HUES64 (cell line): ENCODE measurements around the gene BID.
"Not testable (repeated sequence)": the region's sequence is repeated elsewhere in the genome, so short reads cannot be mapped to it uniquely, and the experiment has no call there.

Experiments
- H3K27ac ChIP-seq: 2 replicates; pipeline ENCODE4 v1.7.0; 2013; ENCODE audit warnings: low read depth, low read length, inconsistent platforms
- H3K27me3 ChIP-seq: 2 replicates; pipeline ENCODE4 v1.6.1; 2013; ENCODE audit warnings: mild to moderate bottlenecking, low read length; ENCODE audit not compliant: insufficient read depth
- H3K36me3 ChIP-seq: 2 replicates; pipeline ENCODE4 v1.6.1; 2013; ENCODE audit warnings: mild to moderate bottlenecking, low read length; ENCODE audit not compliant: insufficient read depth
- H3K4me1 ChIP-seq: 2 replicates; pipeline ENCODE4 v1.6.1; 2013; ENCODE audit warnings: mild to moderate bottlenecking, low read length, moderate library complexity; ENCODE audit not compliant: insufficient read depth
- H3K4me3 ChIP-seq: 2 replicates; pipeline ENCODE4 v1.5.1; 2013; ENCODE audit warnings: mild to moderate bottlenecking, low read length, moderate library complexity
- H3K9ac ChIP-seq: 2 replicates; pipeline ENCODE4 v1.6.1; 2013; ENCODE audit warnings: mild to moderate bottlenecking, low read depth, low read length
- H3K9me3 ChIP-seq: 2 replicates; pipeline ENCODE4 v1.6.1; 2013; ENCODE audit warnings: low read depth, low read length; ENCODE audit not compliant: insufficient read depth
- WGBS: fragments of 150-250, 120-280 bp; methylation state at CpG from one replicate; pipeline ENCODE4 v1.1.7; 2013; ENCODE audit warnings: missing lambda C conversion rate; 5-methylcytosine and 5-hydroxymethylcytosine counted together

Gene BID

DNA sequence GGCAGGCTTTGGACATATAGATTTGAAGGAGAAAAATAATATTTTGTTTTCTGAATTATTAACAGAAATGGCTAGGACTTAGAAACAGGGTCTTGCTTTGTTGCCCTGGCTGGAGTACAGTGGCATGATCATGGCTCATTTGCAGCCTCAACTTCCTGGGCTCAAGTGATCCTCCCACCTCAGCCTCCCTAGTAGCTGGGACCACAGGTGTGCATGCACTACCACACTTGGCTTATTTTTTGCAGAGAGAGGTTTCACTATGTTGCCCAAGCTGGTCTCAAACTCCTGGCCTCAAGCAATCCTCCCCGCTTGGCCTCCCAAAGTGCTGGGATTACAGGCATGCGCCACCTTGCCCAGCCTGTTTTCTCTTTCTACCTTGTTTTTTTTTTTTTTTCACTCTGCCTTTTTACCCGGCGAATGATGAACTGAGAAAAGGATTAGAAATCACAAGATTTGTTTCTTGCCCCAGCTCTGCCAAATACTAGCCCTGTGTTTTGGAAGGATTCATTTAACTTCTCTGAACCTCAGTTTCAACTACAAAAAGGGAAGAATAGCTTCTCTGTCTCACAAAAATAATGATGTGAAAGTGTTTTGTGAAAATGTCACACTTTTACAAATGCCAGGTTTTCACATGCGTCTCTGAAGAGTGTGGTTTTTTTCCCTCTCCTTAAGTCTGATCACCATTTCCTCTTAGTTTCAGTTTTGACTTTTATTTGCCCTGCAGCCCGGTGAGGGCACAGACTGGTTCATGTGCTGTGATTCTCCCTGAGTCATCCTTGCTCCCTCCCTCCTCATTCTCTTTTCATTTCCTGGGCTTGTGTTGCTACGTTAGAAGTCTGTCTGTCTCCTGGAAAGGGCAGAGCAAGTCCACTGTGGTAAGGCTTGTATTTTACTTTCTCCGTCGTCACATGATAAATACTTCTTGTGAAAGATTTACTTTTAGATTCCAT is 68.0 kb downstream of the BID start:
- peak overlapping the region; percentile 20; the same call in 1 of the 2 replicates for H3K27ac ChIP-seq
- H3K9me3 ChIP-seq: no peaks in the 10 kb centered on the region
- 79% methylated on average over 7 of the region's 9 CpGs for WGBS
- H3K27me3 ChIP-seq: no peaks in the 10 kb centered on the region
- H3K9ac ChIP-seq: peak overlapping the region; percentile 12; the same call in 1 of the 2 replicates
- H3K4me1 ChIP-seq: peaks cover 11% of the 10 kb centered on the region; the same call in 1 of the 2 replicates
- H3K36me3 ChIP-seq: peaks cover 36% of the 10 kb centered on the region
- no peak overlapping the region for H3K4me3 ChIP-seq

DNA sequence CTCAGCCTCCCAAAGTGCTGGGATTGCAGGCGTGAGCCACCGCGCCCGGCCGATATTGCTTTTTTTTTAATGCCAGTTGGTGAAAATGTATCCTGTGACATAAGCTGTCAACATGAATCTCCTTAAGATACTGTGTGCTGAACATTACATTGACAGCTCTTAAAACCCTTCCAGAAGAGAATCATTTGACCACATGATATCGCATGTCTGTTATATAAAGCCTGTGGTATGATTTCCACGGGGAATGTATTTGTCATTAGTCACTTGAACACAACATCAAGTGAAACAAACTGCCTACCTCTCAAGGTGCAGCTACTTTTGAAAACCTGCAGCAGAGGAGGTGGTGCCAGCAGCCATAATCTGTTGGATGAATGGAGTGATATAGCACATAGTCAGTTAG is 68.7 kb downstream of the BID start:
- Histone ChIP-seq H3K4me1 (peaks cover 18% of the 10 kb centered on the region), H3K4me3 (no peak overlapping the region), H3K27me3 (no peaks in the 10 kb centered on the region), H3K27ac (no peak overlapping the region), H3K9me3 (no peaks in the 10 kb centered on the region), H3K36me3 (peaks cover 36% of the 10 kb centered on the region), H3K9ac (no peak overlapping the region)
- 100% methylated on average over 7 of the region's 7 CpGs for WGBS

DNA sequence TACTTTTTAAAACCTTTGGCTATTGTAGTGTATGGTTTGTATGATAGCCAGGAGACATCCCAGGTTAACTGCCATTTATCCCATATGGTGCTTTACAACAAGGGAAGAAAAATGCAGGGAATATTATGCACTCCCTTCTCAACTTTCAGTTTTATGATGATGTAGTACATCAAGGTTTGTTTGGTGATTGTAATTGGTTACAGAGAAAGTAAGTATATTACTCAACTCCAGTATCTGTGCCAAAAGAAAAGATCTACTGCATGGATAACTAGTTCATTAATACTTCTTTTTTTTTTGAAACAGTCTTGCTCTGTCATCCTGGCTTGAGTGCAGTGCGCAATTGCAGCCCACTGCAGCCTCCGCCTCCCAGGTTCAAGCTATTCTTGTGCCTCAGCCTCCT is 70.5 kb downstream of the BID start:
- WGBS: 97% methylated on average over 2 of the region's 2 CpGs
- Histone ChIP-seq H3K9ac (no peak overlapping the region), H3K27me3 (no peaks in the 10 kb centered on the region), H3K4me3 (no peak overlapping the region), H3K36me3 (peaks cover 36% of the 10 kb centered on the region), H3K9me3 (no peaks in the 10 kb centered on the region), H3K27ac (no peak overlapping the region), H3K4me1 (peaks cover 28% of the 10 kb centered on the region)

DNA sequence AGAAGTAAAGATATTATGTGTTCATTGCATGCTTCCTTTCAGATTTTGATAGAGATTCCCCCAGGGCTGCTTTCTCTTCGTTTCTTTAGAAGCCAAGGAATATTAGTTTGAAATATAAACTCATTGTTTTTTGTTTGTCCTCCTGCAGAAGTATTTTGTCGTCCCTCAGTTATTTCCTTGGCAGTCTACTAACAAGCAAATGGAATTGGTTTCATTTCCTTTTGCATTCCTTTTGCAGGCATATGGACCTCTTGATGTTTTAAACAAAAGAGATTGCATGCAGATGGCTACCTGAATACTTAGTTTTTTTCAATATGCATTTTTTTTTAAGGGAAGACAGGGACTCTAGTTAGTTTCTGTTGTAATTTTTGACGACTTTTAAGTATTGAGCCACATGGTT is 73.5 kb downstream of the BID start:
- Histone ChIP-seq H3K36me3 (peaks cover 30% of the 10 kb centered on the region), H3K27me3 (no peaks in the 10 kb centered on the region), H3K4me1 (peaks cover 18% of the 10 kb centered on the region), H3K9me3 (no peaks in the 10 kb centered on the region), H3K27ac (peak overlapping the region; percentile 68), H3K9ac (no peak overlapping the region), H3K4me3 (peak overlapping the region; percentile 26; the same call in 1 of the 2 replicates)
- 38% methylated on average over 2 of the region's 3 CpGs for WGBS

DNA sequence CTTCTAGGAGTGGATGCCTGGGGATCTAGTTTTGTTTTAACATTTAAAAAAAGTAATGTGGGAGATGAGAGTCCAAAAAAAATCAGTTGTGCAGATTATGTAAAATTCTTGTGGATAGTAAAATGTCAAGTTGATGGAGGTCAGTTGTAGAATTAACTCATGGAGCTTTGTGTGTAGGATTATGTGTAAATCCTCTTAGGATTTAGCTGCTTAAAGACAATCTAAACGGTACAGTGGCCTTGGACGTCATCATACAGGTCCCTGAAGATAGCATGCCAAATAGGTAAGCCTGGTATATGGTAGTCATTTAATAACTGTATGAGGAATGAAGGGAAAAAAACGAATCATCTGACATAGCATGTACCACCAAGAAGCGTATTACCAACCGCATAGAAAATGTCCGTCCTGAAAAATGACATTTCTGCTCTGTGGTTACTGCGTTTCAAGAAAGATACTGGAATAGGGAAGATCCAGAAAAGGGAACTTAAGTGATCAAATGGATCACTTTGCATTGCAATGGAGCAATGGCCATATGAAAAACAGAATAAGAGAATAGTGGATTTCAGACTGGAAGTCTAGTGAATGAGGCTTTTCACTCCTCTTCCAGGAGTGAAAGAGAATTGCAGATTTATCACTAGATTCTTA is 74.5 kb downstream of the BID start:
- H3K4me3 ChIP-seq: no peak overlapping the region
- no peaks in the 10 kb centered on the region for H3K27me3 ChIP-seq
- H3K4me1 ChIP-seq: peaks cover 18% of the 10 kb centered on the region
- H3K9me3 ChIP-seq: no peaks in the 10 kb centered on the region
- WGBS: 95% methylated on average over 7 of the region's 7 CpGs
- peaks cover 31% of the 10 kb centered on the region for H3K36me3 ChIP-seq
- no peak overlapping the region for H3K9ac ChIP-seq
- no peak overlapping the region for H3K27ac ChIP-seq

DNA sequence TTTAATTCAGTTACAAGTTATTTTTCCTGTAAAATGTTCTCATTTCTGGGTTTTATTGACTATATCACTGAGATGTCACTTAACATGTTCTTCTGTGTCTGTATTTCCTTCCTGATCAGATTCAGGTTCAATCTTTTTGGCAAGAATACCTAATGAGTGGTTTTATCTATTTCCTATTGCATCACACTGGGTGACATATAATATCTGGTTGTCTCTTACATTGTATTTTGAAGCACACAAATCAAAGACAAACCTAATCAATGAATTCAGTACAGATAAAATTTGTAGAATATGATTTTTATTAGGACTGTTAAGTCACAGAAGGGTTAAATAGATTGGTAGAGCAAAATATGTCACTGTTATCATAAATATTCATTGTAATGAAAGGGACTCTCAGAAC is 75.3 kb downstream of the BID start:
- no peak overlapping the region for H3K27ac ChIP-seq
- no peaks in the 10 kb centered on the region for H3K27me3 ChIP-seq

DNA sequence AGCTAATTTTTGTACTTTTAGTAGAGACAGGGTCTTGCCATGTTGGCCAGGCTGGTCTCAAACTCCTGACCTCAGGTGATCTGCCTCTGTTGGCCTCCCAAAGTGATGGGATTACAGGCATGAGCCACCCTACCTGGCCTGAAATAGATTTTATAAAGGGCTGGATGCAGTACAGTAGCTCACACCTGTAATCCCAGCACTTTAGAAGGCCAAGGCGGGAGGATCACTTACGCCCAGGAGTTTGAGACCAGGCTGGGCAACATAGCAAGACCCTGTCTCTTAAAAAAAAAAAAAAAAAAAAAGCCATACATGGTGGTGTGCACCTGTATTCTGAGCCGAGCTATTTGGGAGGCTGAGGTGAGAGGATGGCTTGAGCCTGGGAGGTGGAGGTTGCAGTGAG is 76.0 kb downstream of the BID start:
- WGBS: 99% methylated on average over 3 of the region's 3 CpGs
- H3K27me3 ChIP-seq, H3K9ac ChIP-seq, H3K9me3 ChIP-seq, H3K4me3 ChIP-seq, H3K27ac ChIP-seq: not testable (repeated sequence)
- peaks cover 18% of the 10 kb centered on the region for H3K4me1 ChIP-seq
- peaks cover 24% of the 10 kb centered on the region for H3K36me3 ChIP-seq

More for the DNA sequence above, 75.3 kb downstream of the BID start:
- peaks cover 18% of the 10 kb centered on the region for H3K4me1 ChIP-seq
- no peaks in the 10 kb centered on the region for H3K9me3 ChIP-seq
- peaks cover 30% of the 10 kb centered on the region for H3K36me3 ChIP-seq
- no peak overlapping the region for H3K4me3 ChIP-seq
- no peak overlapping the region for H3K9ac ChIP-seq

DNA sequence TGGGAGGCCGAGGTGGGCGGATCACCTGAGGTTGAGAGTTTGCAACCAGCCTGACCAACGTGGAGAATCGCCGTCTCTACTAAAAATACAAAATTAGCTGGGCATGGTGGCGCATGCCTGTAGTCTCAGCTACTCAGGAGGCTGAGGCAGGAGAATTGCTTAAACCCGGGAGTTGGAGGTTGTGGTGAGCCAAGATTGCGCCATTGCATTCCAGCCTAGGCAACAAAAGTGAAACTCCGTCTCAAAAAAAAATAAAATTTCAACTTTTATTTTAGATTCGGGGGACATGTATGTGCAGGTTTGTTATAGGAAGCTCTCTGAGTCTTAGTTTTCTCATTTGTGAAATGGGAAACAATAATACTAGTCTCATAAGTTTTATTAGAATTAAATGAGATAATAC is 77.1 kb downstream of the BID start:
- H3K27me3 ChIP-seq, H3K9me3 ChIP-seq, H3K9ac ChIP-seq, H3K4me3 ChIP-seq, H3K27ac ChIP-seq: not testable (repeated sequence)
- H3K4me1 ChIP-seq: peaks cover 18% of the 10 kb centered on the region
- peaks cover 17% of the 10 kb centered on the region for H3K36me3 ChIP-seq
- WGBS: 94% methylated on average over 9 of the region's 10 CpGs

DNA sequence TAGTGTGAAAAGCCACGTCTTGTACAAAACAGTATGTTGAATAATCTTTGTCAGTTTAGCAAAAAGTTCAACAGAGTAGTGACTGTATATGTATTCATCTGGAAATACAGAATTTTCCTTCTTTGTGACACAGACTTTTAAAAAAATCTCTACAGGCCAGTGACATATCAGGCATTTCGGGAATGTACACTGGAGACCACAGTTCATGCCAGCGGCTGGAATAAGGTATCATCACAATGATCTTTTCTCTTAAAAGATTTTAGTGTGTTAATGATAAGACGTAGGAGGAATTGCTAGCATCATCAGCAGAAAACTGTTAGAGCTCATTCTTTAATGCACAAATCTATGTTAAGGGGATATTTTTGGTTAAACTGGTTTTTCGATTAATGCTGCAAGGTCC is 78.3 kb downstream of the BID start:
- Histone ChIP-seq H3K36me3 (peaks cover 13% of the 10 kb centered on the region), H3K9ac (no peak overlapping the region)
- 94% methylated on average over 5 of the region's 5 CpGs for WGBS

DNA sequence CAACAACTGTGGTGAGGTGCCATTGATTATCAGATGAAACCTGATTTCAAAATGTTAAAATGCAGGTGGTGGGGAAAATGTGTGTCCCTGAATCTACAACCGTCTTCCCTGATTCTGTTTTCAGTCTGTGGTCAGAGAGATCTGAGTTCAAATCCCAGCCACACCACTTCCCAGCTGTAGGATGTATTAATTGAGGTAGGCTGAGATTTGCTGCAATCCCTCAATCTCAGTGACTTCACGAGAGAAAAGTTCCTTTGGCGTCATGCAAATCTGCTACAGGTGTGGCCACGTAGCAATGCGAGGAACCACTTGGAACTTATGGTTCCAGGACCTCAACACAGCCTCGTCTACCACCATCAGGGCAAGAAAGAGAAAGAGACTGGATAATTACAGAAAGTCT is 79.5 kb downstream of the BID start:
- 98% methylated on average over 6 of the region's 6 CpGs for WGBS
- no peaks in the 10 kb centered on the region for H3K9me3 ChIP-seq
- H3K4me3 ChIP-seq: no peak overlapping the region
- no peak overlapping the region for H3K27ac ChIP-seq
- no peaks in the 10 kb centered on the region for H3K27me3 ChIP-seq
- H3K9ac ChIP-seq: no peak overlapping the region
- 0 out of 2 replicates have a peak, but pooled peaks cover 3% of the 10 kb centered on the region for H3K4me1 ChIP-seq
- peaks cover 18% of the 10 kb centered on the region for H3K36me3 ChIP-seq

More for the DNA sequence above, 78.3 kb downstream of the BID start:
- Histone ChIP-seq H3K4me3 (no peak overlapping the region), H3K4me1 (peaks cover 14% of the 10 kb centered on the region), H3K27me3 (no peaks in the 10 kb centered on the region), H3K9me3 (no peaks in the 10 kb centered on the region), H3K27ac (no peak overlapping the region)

DNA sequence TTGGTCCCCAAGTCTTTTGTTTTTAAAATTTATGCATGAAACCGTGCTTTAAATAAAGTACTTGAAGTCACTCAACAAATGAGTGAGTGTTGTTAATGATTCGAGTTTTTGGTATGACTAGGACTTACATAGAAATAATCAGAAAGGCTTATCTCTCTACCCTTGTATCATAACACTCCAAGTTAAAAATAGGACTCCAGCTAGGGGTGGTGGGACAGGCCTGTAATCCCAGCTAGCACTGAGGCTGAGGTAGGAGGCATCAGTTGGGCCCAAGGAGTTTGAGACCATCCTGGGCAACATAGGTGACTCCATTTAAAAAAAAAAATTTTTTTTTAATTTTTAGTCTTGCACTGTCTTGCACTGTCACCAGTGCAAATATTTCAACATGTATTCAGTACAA is 80.1 kb downstream of the BID start:
- 86% methylated on average over 1 of the region's 2 CpGs for WGBS
- Histone ChIP-seq H3K9me3 (no peaks in the 10 kb centered on the region), H3K36me3 (peaks cover 22% of the 10 kb centered on the region)

More for the DNA sequence above, 80.1 kb downstream of the BID start:
- Histone ChIP-seq H3K4me3 (no peak overlapping the region), H3K4me1 (0 out of 2 replicates have a peak, but pooled peaks cover 3% of the 10 kb centered on the region), H3K27me3 (no peaks in the 10 kb centered on the region), H3K9ac (no peak overlapping the region), H3K27ac (no peak overlapping the region)
